ENCODE measurements around the gene ARL13B. TPM values are rescaled to one million over a fixed set of nuclear protein-coding genes. Genes with fewer than 3 reads are reported as not detected.
"Not testable (repeated sequence)": the region's sequence is repeated elsewhere in the genome, so short reads cannot be mapped to it uniquely, and the experiment has no call there.

Gene ARL13B
- total RNA-seq, 1 experiment from 2014 or later = 15.4 TPM

GRCh38 chr3:93994056-93994455 is 14.1 kb downstream of the ARL13B start:
- DNase-seq (ENCODE audit: low read depth) = no peak

DNA sequence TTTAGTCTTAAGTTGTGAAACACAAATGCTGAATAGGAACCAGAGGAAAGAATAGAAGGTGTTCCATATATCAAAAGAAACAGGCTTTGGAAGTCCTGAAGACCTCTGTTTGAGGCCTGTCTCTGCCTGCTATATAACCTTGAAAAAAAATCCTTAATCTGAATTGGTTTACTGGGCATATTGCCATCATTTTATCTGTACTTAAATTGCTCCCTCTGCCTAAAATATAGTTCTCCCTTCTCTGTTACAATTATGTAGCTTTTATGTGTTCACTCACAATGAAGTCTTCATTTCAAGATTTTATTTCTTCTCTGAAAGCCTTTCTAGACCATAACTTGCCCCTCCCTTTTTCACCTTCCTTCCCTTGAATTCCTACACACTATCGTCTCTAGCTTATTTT is 21.2 kb downstream of the ARL13B start:
- DNase-seq (ENCODE audit: low read depth) = no peak

DNA sequence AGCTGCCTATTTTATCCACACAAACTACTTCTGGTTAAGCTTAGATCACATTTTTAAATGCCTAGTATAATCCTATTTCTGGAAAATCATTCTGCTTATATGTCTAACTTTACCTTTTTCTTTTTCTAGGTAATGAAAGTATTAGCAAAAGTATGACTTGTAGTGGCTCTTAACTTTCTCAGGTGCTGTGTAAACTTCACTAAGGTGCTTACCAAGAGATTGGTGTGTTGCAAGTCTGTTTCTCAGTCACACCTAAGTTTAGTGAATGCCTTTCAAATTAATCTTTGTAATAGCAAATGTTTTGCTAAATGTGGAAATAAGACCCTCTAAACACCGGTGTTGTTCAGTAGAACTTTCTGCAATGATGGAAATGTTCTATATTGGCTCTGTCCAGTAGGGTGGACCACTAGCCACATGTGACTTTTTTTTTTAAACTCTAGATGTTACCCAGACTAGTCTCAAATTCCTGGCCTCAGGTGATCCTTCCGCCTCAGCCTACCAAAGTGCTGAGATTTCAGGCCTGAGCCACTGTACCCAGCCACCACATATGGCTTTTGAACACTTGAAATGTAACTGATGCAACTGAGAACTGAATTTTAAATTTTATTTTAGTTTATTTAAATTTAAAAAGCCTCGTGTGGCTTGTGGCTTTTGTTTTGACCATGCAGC is 22.0 kb downstream of the ARL13B start:
- no peak for DNase-seq (ENCODE audit: low read depth)

DNA sequence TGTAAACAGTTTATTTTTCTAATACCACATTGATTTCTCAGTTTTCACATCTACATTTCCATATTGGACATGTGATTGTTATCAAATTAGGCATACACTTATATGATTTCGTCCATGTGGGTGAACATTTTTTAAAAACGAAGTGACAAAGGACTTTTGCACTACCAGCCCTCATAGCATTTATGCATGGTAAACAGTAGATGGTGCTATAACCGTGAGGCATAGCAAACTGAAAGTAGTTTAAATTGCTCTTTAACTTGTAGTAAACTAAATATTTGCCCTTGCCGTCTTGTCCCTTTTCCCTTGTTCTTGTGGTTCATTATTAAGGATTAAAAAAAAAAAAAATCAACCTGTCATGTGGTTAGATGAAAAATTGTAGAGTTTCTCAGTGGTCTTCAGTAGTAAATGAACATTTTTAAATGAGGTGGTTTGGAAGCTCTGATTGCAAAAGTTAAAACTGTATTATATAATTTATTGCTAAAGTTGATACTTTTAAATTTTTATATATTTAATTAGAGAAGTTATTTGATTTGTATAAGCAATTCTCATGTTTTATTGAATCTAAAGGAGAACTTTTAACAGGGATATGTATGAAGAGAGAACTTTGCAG is 24.5 kb downstream of the ARL13B start:
- peak; percentile 30 for DNase-seq (ENCODE audit: low read depth)

DNA sequence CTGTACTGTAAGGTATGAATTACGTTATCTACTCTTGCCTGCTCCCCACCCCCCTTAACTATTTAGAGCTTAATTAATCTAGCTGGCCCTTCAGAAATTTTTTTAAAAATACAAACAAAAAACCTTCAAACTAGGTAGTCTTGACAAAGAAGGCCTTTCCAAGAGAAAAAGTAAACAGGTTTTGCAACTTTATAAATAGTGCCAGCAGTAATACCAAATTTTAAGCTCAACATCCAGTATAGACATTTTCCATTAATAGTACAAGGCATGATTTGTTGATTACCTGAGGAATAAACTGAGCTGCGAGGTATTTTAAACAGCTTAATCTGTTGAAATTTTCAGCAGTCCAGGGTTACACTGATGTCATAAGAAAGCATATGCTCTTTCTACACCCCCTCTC is 28.3 kb downstream of the ARL13B start:
- no peak for DNase-seq (ENCODE audit: low read depth)

DNA sequence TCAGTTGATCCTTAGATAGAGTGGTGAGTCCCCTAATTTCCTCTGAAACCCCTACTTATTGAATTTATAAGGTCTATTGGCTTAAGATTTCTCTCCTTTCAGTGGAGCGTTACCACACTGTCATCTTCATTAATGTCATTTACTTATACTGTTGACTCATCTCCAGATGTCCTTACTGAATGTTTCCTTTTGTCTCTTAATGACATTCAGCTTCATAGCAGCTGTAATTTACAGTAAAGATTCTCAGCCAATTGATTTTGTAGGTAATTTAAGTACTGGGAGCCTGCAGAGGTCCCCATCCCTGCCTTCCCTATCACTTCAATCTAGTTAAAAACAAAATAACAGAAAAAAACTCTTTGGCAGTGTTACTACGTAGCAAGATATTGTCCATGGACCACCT is 29.7 kb downstream of the ARL13B start:
- DNase-seq (ENCODE audit: low read depth) = no peak

DNA sequence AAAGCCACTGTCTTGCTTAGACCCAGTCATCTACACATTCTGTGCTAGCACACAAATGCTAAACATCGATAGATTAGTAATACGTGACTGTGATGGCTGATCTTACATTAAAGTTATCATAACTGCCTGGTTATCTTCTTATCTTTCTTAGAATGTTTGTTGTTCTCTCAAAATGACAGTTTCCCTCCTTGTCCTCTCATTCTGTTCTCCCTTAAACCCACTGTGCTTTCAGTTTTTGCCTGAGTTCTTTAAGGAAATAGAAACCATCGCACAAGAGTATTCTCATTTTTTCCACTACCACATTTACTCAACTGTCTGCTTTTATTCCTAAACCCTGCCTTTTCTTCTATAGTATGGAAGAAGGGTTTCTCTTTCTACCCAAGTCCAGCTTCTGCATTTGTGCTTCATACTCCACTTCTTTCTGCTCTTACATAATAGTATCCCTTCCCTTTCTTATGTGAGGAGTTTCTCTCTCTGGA is 31.3 kb downstream of the ARL13B start:
- DNase-seq (ENCODE audit: low read depth) = no peak

- DNase-seq (ENCODE audit: low read depth) = no peak
Observed at GRCh38 chr3:94012185-94012584, 32.2 kb downstream of the ARL13B start.

- DNase-seq (ENCODE audit: low read depth) = no peak
Observed at GRCh38 chr3:94015025-94015424, 35.1 kb downstream of the ARL13B start.

- DNase-seq (ENCODE audit: low read depth) = no peak
Observed at GRCh38 chr3:94019659-94020058, 39.7 kb downstream of the ARL13B start.

DNA sequence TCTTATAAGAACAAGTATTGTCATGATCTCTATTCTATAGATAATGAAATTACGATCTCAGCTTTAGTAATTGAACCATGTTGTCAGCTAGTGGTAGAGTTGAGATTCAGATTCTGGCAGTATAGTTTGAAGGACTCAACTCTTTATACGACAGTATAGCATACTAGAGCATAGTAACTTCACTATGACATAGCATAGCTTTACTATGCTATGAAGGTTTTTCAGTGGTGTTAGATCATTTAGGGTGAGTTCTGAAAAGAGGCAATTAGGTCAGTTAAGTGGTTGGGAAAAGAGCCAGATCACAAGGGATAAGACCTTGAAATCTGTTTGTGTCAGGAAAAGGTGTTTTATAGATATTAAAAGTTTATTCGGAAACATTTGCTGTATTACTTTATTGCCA is 40.3 kb downstream of the ARL13B start:
- DNase-seq (ENCODE audit: low read depth) = no peak

DNA sequence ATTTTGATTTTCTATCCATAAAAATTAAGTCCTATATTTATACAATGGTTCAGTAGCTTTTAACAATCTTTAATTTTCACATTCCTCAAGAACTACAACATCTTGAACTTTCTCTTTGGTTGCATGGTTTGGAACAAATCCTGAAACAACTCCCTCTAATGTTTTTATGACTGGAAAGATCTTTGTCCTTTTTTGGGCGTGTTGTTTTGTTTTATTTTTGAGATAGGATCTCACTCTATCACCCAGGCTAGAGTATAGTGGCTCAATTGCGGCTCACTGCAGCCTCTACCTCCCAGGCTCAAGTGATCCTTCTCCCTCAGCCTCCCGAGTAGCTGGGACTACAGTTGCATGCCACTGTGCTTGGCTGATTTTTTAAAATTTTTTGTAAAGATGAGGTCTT is 44.4 kb downstream of the ARL13B start:
- no peak for DNase-seq (ENCODE audit: low read depth)

GRCh38 chr3:94026623-94027022 is 46.7 kb downstream of the ARL13B start:
- no peak for DNase-seq (ENCODE audit: low read depth)

DNA sequence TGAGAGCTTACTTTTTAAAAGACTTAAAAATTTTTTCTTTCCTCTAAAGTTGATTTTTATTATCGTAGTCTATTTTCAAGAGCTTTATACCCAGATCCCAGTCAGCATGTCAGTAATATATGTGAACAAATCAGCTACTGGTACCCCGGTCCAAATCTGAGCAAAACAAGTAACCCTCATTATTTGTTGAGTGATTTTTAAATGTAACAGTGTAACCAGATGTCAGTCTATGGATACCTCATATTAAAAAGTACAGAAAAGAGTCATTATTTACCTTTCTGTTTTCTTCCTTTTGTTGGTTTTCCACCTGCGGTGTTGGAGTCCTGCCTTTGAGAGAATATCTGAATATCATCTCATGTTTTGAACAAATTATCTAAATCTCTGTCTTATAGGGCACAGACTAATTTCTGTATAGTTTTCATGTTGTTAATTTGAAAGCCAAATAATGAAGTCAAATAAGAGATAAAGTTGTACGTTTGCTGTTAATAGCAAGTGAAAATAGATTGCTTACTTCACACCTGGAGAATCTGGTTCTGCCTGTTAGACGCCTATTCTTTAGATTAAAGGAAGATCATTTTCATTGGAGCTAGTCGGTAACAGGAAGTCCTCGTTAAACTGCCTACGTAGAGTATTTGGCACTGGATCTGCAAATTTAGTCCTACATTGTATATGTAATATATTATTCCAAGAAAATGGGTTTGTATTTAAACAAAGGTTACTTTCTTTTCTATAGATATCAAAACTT is 48.3 kb downstream of the ARL13B start, which contains the start of gene STX19:
Gene STX19, minus strand, starts transcription at position 505 of the 745 bp plus-strand sequence. CDS start 13,328 bp downstream, outside the sequence.
- no peak for DNase-seq (ENCODE audit: low read depth)

- peak; percentile 30 for DNase-seq (ENCODE audit: low read depth)
Observed at GRCh38 chr3:94036909-94037507, 57.1 kb downstream of the ARL13B start.

DNA sequence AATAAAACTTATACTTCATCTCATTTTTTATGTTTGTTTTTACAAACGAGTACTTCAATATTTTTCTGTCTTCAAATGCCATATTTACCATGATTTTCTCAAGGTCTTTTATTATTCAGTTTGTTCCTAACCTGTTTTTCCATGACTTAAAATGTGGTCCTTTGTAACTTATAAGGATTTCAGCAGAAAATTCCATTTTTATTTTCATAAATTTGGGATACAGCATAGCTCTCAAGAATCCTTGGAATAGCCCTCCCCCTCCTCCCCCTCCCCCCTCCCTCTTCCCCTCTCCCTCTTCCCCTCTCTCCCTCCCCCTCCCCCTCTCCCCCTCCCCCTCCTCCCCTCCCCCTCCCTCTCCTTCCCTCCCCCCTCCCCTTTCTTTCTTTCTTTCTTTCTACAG is 63.3 kb downstream of the ARL13B start:
- DNase-seq (ENCODE audit: low read depth) = no peak

DNA sequence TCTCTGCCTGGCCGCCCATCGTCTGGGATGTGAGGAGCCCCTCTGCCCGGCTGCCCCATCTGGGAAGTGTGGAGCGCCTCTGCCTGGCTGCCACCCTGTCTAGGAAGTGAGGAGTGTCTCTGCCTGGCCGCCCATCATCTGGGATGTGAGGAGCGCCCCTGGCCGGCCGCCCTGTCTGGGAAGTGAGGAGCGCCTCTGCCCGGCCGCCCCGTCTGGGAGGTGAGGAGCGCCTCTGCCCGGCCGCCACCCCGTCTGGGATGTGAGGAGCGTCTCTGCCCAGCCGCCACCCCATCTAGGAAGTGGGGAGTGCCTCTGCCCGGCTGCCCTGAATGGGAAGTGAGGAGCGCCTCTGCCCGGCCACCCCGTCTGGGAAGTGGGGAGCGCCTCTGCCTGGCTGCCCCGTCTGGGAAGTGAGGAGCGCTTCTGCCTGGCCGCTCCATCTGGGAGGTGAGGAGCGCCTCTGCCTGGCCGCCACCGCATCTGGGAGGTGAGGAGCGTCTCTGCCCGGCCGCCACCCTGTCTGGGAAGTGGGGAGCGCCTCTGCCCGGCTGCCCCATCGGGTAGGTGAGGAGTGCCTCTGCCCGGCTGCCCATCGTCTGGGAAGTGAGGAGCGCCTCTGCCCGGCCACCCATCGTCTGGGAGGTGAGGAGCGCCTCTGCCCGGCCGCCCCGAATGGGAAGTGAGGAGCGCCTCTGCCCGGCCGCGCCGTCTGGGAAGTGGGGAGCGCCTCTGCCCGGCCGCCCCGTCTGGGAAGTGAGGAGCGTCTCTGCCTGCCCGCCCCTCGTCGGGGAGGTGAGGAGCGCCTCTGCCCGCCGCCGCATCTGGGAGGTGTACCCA is 64.4 kb downstream of the ARL13B start:
- DNase-seq (ENCODE audit: low read depth) = not testable (repeated sequence)

DNA sequence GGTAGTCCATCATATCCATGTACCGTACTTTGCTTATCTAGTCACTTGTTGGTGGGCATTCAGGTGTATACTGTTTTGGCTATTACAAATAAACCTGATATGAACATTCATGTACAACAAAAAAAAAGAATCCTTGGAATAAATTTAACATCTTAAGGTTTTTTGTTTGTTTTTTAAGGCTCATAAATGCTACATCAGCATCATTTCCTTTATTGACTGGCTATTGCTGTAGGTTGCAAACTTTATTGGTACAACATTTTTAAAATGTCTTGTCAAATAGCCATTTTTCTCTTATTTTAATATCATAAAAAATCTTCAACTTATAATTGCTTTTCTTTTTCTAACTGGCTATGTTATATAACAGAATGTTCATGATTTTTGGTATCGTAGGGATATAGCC is 66.6 kb downstream of the ARL13B start:
- DNase-seq (ENCODE audit: low read depth) = no peak

- no peak for DNase-seq (ENCODE audit: low read depth)
Observed at GRCh38 chr3:94049267-94049666, 69.3 kb downstream of the ARL13B start.

DNA sequence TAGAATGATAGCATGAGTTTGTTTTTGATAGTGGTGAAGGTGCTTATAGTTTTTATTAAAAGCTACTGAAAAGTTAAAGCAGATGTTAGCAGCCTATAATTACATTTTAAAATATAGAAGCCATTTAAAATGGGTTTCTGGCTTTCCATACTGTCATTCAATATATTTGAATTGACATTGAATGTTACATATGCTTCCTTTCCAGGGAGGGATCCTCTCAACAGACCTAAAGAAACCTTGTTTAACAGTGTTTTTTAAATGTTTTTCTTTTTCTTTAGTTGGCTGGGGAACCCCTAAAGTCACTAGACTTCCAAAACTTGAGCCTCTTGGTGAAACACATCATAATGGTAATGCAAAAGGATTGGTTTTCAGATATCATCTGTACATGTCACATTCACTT is 70.6 kb downstream of the ARL13B start:
- no peak for DNase-seq (ENCODE audit: low read depth)

GRCh38 chr3:94061297-94061696 is 81.3 kb downstream of the ARL13B start:
- no peak for DNase-seq (ENCODE audit: low read depth)

All from Daoy (cell line).